ENCODE results near the gene TEX13D.

- TF ChIP-seq POLR2AphosphoS5 (IDR thresholded peaks at IDR 0.05; ENCODE audit: low read depth) (no peak), CTCF (conservative IDR thresholded peaks at IDR 0.05; ENCODE audit: low read depth in 2 of 2) (no peak), EZH2 (IDR thresholded peaks at IDR 0.05; ENCODE audit: low read depth, unreplicated experiment) (no peak), JUNB (IDR thresholded peaks at IDR 0.05; ENCODE audit: unreplicated experiment) (no peak), ZNF462 (CRISPR knock-in tag; IDR thresholded peaks at IDR 0.05) (no peak), REST (IDR thresholded peaks at IDR 0.05; ENCODE audit: unreplicated experiment) (no peak), CREB1 (CRISPR knock-in tag; IDR thresholded peaks at IDR 0.05; ENCODE audit: low read depth) (no peak), ZNF331 (CRISPR knock-in tag; IDR thresholded peaks at IDR 0.05; ENCODE audit: low read depth) (no peak), EZH2phosphoT487 (IDR thresholded peaks at IDR 0.05; ENCODE audit: unreplicated experiment) (no peak), ETS1 (IDR thresholded peaks at IDR 0.05) (no peak)
Observed at GRCh38 chrX:124300405-124300804, 32.1 kb upstream of the TEX13D start.
